ENCODE results near the gene SLC6A20. TPM values are rescaled to one million over a fixed set of nuclear protein-coding genes. Genes with fewer than 3 reads are reported as not detected.

SLC6A20 gene
- total RNA-seq, 2 experiments from 2014 or later, result not detected

GRCh38 chr3:45814322-45814721 lies 18.0 kb upstream of the SLC6A20 start:
- no peaks in the 10 kb centered on the region for H3K4me1 ChIP-seq (ENCODE audit: insufficient read depth, low read length)
- H3K9me3 ChIP-seq (ENCODE audit: control insufficient read depth in 1 of 2, insufficient read depth in 1 of 2, low read length in 2 of 2), result peaks cover 0 to 3% of the 10 kb centered on the region in 2 experiments
- ATAC-seq (ENCODE audit: poor library complexity) (no peak), DNase-seq (no peak)
- Mint-ChIP-seq H3K4me3 (no peak overlapping the region), H3K27ac (no peak overlapping the region), H3K9me3 (peaks cover 4% of the 10 kb centered on the region), H3K36me3 (ENCODE audit: low read depth) (peaks cover 5% of the 10 kb centered on the region), H3K4me1 (ENCODE audit: low read depth) (no peaks in the 10 kb centered on the region), H3K27me3 (no peaks in the 10 kb centered on the region)
- no peaks in the 10 kb centered on the region for H3K36me3 ChIP-seq (ENCODE audit: insufficient read depth, low read length)
- no peak for TF ChIP-seq CTCF (IDR thresholded peaks at IDR 0.05)
- H3K27ac ChIP-seq (ENCODE audit: low read depth in 1 of 2, low read length in 2 of 2), result no peak overlapping the region
- no peaks in the 10 kb centered on the region for H3K27me3 ChIP-seq (ENCODE audit: control insufficient read depth in 1 of 2, insufficient read depth in 2 of 2, low read length in 2 of 2)
- CTCF ChIA-PET, result no interaction called here
- no peak overlapping the region for H3K4me3 ChIP-seq (ENCODE audit: low read length)
- POLR2A ChIA-PET, result no interaction called here
- intact Hi-C loops (cut with DNase I, micrococcal nuclease), result no loop called here

DNA sequence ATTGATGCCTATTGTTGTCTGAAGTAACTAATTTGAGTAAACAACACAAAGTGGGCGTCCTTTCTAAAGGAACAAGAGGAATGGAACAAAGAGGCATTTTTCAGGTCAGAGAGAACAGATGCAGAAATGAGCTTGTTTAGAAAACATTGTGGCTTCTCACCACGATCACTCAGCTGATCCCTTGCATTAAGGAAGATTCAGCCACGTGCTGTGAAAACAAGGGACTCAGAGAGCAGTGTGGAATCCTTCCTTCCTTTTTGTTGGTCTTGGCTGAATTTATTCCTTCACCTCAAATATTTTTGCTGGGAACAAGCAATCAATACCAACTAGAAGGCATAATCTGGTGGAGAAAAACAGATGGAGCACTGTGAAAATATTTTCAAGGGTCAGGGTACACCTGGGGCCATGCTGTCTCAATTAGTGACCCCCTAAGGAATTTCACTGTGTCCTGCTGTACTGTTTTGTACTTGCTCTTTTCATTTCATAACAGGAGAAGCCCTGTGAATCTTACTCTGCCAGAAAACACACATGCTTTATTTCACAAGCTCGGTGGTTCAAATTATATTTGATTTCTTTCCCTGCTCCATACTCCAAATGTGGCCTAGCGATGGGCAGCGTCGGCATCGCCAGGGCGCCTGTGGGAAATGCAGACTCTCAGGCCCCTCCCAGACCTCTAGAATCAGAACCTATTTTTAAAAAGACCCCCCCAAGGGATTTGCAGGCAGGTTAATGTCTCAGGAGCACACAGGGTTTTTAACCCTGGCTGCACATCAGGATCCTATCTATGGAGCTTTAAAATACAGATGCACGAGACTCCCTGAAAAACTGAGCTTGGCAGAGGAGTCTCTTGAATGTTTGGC lies 11.6 kb upstream of the SLC6A20 start:
- DNase-seq (no peak), ATAC-seq (ENCODE audit: poor library complexity) (no peak)
- POLR2A ChIA-PET, result no interaction called here
- no peak overlapping the region for H3K27ac ChIP-seq (ENCODE audit: low read depth in 1 of 2, low read length in 2 of 2)
- Mint-ChIP-seq H3K36me3 (ENCODE audit: low read depth) (no peaks in the 10 kb centered on the region), H3K4me1 (ENCODE audit: low read depth) (peaks cover 8% of the 10 kb centered on the region), H3K4me3 (no peak overlapping the region), H3K9me3 (no peaks in the 10 kb centered on the region), H3K27ac (no peak overlapping the region), H3K27me3 (no peaks in the 10 kb centered on the region)
- no peak for TF ChIP-seq CTCF (IDR thresholded peaks at IDR 0.05)
- no peak overlapping the region for H3K4me3 ChIP-seq (ENCODE audit: low read length)
- H3K36me3 ChIP-seq (ENCODE audit: insufficient read depth, low read length), result no peaks in the 10 kb centered on the region
- CTCF ChIA-PET, result no interaction called here
- H3K9me3 ChIP-seq (ENCODE audit: control insufficient read depth in 1 of 2, insufficient read depth in 1 of 2, low read length in 2 of 2), result no peaks in the 10 kb centered on the region
- peaks cover 8% of the 10 kb centered on the region for H3K4me1 ChIP-seq (ENCODE audit: insufficient read depth, low read length)
- intact Hi-C loops (cut with DNase I, micrococcal nuclease), result no loop called here
- H3K27me3 ChIP-seq (ENCODE audit: control insufficient read depth in 1 of 2, insufficient read depth in 2 of 2, low read length in 2 of 2), result no peaks in the 10 kb centered on the region

GRCh38 chr3:45807133-45807532 lies 10.8 kb upstream of the SLC6A20 start:
- Mint-ChIP-seq H3K27ac (no peak overlapping the region), H3K4me1 (ENCODE audit: low read depth) (peaks cover 8% of the 10 kb centered on the region), H3K4me3 (no peak overlapping the region), H3K36me3 (ENCODE audit: low read depth) (no peaks in the 10 kb centered on the region), H3K27me3 (no peaks in the 10 kb centered on the region), H3K9me3 (no peaks in the 10 kb centered on the region)
- Histone ChIP-seq H3K9me3 (ENCODE audit: control insufficient read depth in 1 of 2, insufficient read depth in 1 of 2, low read length in 2 of 2) (no peaks in the 10 kb centered on the region), H3K27ac (ENCODE audit: low read depth in 1 of 2, low read length in 2 of 2) (no peak overlapping the region), H3K36me3 (ENCODE audit: insufficient read depth, low read length) (no peaks in the 10 kb centered on the region), H3K4me3 (ENCODE audit: low read length) (no peak overlapping the region), H3K27me3 (ENCODE audit: control insufficient read depth in 1 of 2, insufficient read depth in 2 of 2, low read length in 2 of 2) (no peaks in the 10 kb centered on the region), H3K4me1 (ENCODE audit: insufficient read depth, low read length) (peaks cover 8% of the 10 kb centered on the region)
- DNase-seq, result no peak
- no peak for ATAC-seq (ENCODE audit: poor library complexity)
- intact Hi-C loops (cut with DNase I, micrococcal nuclease), result no loop called here
- TF ChIP-seq CTCF (IDR thresholded peaks at IDR 0.05), result no peak
- ChIA-PET CTCF (no interaction called here), POLR2A (no interaction called here)

Data from CD4-positive, alpha-beta T cell (primary cell).